ENCODE measurements around the gene IGSF21. TPM values are rescaled to one million over a fixed set of nuclear protein-coding genes. Genes with fewer than 3 reads are reported as not detected.

Gene IGSF21
- total RNA-seq: not detected

- no peak for DNase-seq
Observed at GRCh38 chr1:18107369-18108298, at the start of gene IGSF21. Gene IGSF21, plus strand, starts transcription at chr1:18107798. Its CDS starts 331 bp downstream, at chr1:18108129.

GRCh38 chr1:18058206-18058921 is 49.2 kb upstream of the IGSF21 start:
- no peak for DNase-seq

GRCh38 chr1:18058981-18059605 is 48.5 kb upstream of the IGSF21 start:
- no peak for DNase-seq

- DNase-seq: no peak
Observed at GRCh38 chr1:18060366-18060765, 47.2 kb upstream of the IGSF21 start.

GRCh38 chr1:18062185-18062584 is 45.4 kb upstream of the IGSF21 start:
- no peak for DNase-seq

- DNase-seq: no peak
Observed at GRCh38 chr1:18064534-18064933, 43.1 kb upstream of the IGSF21 start.

- no peak for DNase-seq
Observed at GRCh38 chr1:18066576-18066975, 41.0 kb upstream of the IGSF21 start.

- no peak for DNase-seq
Observed at GRCh38 chr1:18069903-18070302, 37.7 kb upstream of the IGSF21 start.

GRCh38 chr1:18072066-18072465 is 35.5 kb upstream of the IGSF21 start:
- DNase-seq: no peak

- DNase-seq: no peak
Observed at GRCh38 chr1:18073066-18073642, 34.4 kb upstream of the IGSF21 start.

- no peak for DNase-seq
Observed at GRCh38 chr1:18077657-18078215, 29.9 kb upstream of the IGSF21 start.

- no peak for DNase-seq
Observed at GRCh38 chr1:18079941-18080735, 27.5 kb upstream of the IGSF21 start.

- DNase-seq: no peak
Observed at GRCh38 chr1:18085387-18086074, 22.1 kb upstream of the IGSF21 start.

GRCh38 chr1:18088077-18088594 is 19.5 kb upstream of the IGSF21 start:
- no peak for DNase-seq

GRCh38 chr1:18089488-18089887 is 18.1 kb upstream of the IGSF21 start:
- no peak for DNase-seq

- no peak for DNase-seq
Observed at GRCh38 chr1:18090636-18091035, 17.0 kb upstream of the IGSF21 start.

GRCh38 chr1:18091660-18092446 is 15.7 kb upstream of the IGSF21 start:
- DNase-seq: no peak

- DNase-seq: no peak
Observed at GRCh38 chr1:18093193-18093592, 14.4 kb upstream of the IGSF21 start.

- no peak for DNase-seq
Observed at GRCh38 chr1:18093646-18094045, 14.0 kb upstream of the IGSF21 start.

- DNase-seq: no peak
Observed at GRCh38 chr1:18094096-18094495, 13.5 kb upstream of the IGSF21 start.

Measured in effector CD4-positive, alpha-beta T cell (primary cell).